ENCODE measurements around the gene ADCK2.
"Not testable (repeated sequence)": the region's sequence is repeated elsewhere in the genome, so short reads cannot be mapped to it uniquely, and the experiment has no call there.

Gene ADCK2

GRCh38 chr7:140672382-140673062, at the start of gene ADCK2:
TSS of gene ADCK2 (plus strand) at chr7:140672945. CDS start at chr7:140673331, 386 bp downstream.
- peak; percentile 68 for DNase-seq

GRCh38 chr7:140623980-140624379, 48.8 kb upstream of the ADCK2 start:
- DNase-seq: no peak

- no peak for DNase-seq
Measured at GRCh38 chr7:140624392-140625191, 48.2 kb upstream of the ADCK2 start.

GRCh38 chr7:140625192-140625558, 47.6 kb upstream of the ADCK2 start:
- DNase-seq: not testable (repeated sequence)

GRCh38 chr7:140625908-140626868, 46.6 kb upstream of the ADCK2 start:
- DNase-seq: no peak

- DNase-seq: no peak
Measured at GRCh38 chr7:140631021-140631420, 41.7 kb upstream of the ADCK2 start.

GRCh38 chr7:140631602-140632001, 41.1 kb upstream of the ADCK2 start:
- no peak for DNase-seq

- DNase-seq: no peak
Measured at GRCh38 chr7:140635345-140635744, 37.4 kb upstream of the ADCK2 start.

GRCh38 chr7:140635816-140636215, 36.9 kb upstream of the ADCK2 start:
- DNase-seq: no peak

GRCh38 chr7:140637400-140637799, 35.3 kb upstream of the ADCK2 start:
- DNase-seq: no peak

- DNase-seq: no peak
Measured at GRCh38 chr7:140638173-140638791, 34.5 kb upstream of the ADCK2 start.

- no peak for DNase-seq
Measured at GRCh38 chr7:140639366-140640053, 33.2 kb upstream of the ADCK2 start.

- DNase-seq: no peak
Measured at GRCh38 chr7:140640060-140640637, 32.6 kb upstream of the ADCK2 start.

- DNase-seq: no peak
Measured at GRCh38 chr7:140640727-140641523, 31.8 kb upstream of the ADCK2 start, which contains the start of gene DENND2A. TSS of gene DENND2A (minus strand) at chr7:140640813. CDS start at chr7:140602397, 38,416 bp downstream.

- no peak for DNase-seq
Measured at GRCh38 chr7:140641524-140642195, 31.1 kb upstream of the ADCK2 start.

- DNase-seq: no peak
Measured at GRCh38 chr7:140643416-140643815, 29.3 kb upstream of the ADCK2 start.

GRCh38 chr7:140644761-140645160, 28.0 kb upstream of the ADCK2 start:
- not testable (repeated sequence) for DNase-seq

- no peak for DNase-seq
Measured at GRCh38 chr7:140645166-140645900, 27.4 kb upstream of the ADCK2 start.

- peak; percentile 35 for DNase-seq
Measured at GRCh38 chr7:140646931-140647647, 25.7 kb upstream of the ADCK2 start.

All from CD4-positive, alpha-beta T cell treated with Interleukin-12 subunit alpha and Interleukin-12 subunit beta, for 1 hour (primary cell).